Uterus (tissue), 4 donors: ENCODE results near the gene ATP8B1. TPM values are rescaled to one million over a fixed set of nuclear protein-coding genes. Genes with fewer than 3 reads are reported as not detected.

Source experiments
- DNase-seq, 2 donors: peaks; one replicate each; pipeline ENCODE4 v3.0.0-alpha.2; 2019 to 2020
- H3K27ac ChIP-seq, 2 donors: fragments of 200-600 bp; sonication (generic); 1 replicate in 1 of 2; 2 replicates in 1 of 2; pipeline ENCODE4 v1.5.1; 2016 to 2018
- H3K27me3 ChIP-seq, 2 donors: fragments of 200-600 bp; sonication (generic); one replicate each; pipeline ENCODE4 v1.5.1; 2018 to 2019; ENCODE audit warnings: control low read depth in 1 of 2
- H3K36me3 ChIP-seq, 2 donors: fragments of 200-600 bp; sonication (generic); one replicate each; pipeline ENCODE4 v1.5.1; 2019; ENCODE audit warnings: control low read depth in 1 of 2
- H3K4me1 ChIP-seq, 2 donors: fragments of 200-600 bp; sonication (generic); one replicate each; pipeline ENCODE4 v1.5.1; 2018 to 2019; ENCODE audit warnings: control low read depth in 1 of 2
- H3K4me3 ChIP-seq, 2 donors: fragments of 200-600 bp; sonication (generic); 1 replicate in 1 of 2; 2 replicates in 1 of 2; pipeline ENCODE4 v1.5.1; 2018 to 2019; ENCODE audit warnings: mild to moderate bottlenecking in 1 of 2
- H3K9me3 ChIP-seq, 2 donors: fragments of 200-600 bp; sonication (generic); one replicate each; pipeline ENCODE4 v1.5.1; 2019; ENCODE audit warnings: control low read depth in 1 of 2
- POLR2A ChIP-seq, 2 donors: fragments of 450-650 bp; IDR thresholded peaks; one replicate each; pipeline ENCODE4 v1.6.1; 2016; ENCODE audit warnings: antibody characterized with exemption in 2 of 2, mild to moderate bottlenecking in 1 of 2, moderate library complexity in 1 of 2
- intact Hi-C: fragments of 100-400 bp; cut with DNase I; formaldehyde crosslinking; loops from one replicate; pipeline ENCODE4 v1.15.1; 2023; ENCODE audit warnings: low total_unique reads
- total RNA-seq, 4 donors: library from RNA; depleted of rRNA in 3 of 4; stranded (reverse); fragments of >200 nt in 3 of 4; gene quantifications; one replicate each; pipeline versions ENCODE4 v1.1.0 to v1.2.4, GENCODE V29; 2014 to 2023
- TF ChIP-seq, protein P1 (sequence below), 4 experiments: fragments of 200-600 bp in 2 of 4; fragments of 450-650 bp in 2 of 4; sonication (generic) in 2 of 4; IDR thresholded peaks; one replicate each; pipeline ENCODE4 v1.5.1; 2016 to 2019; ENCODE audit warnings: antibody characterized with exemption in 4 of 4, mild to moderate bottlenecking in 2 of 4, moderate library complexity in 1 of 4
- donor health status: DM: yes; HTN: yes; CAD: no.

The ATP8B1 gene
- total RNA-seq, 4 donors from 2014 or later, result 18.4 to 24.9 (median 22.1) TPM

DNA sequence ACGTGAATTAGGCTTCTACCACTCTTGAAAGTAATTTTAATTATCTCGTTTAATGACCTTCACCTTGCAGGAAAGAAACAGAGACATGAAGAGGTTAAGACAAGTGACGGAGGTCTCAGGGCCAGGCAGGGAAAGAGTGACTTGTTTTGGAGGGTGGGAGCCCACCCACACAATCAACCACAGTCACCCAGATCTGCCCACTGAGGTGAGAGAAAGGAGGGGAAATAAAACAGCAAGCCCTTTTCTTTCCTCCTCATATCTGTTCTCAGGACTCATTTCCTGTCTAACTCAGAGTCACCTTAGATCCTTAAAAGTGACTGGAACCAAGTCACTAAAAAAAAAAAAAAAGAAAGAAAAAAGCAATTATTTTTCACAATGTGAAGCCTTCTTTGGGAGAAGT lies 26.8 kb downstream of the ATP8B1 start:
- DNase-seq, result no peak
- Histone ChIP-seq H3K27ac (peak overlapping the region; percentile 69 to 98), H3K4me3 (no peak overlapping the region), H3K9me3 (no peaks in the 10 kb centered on the region), H3K36me3 (no peaks in the 10 kb centered on the region), H3K27me3 (no peaks in the 10 kb centered on the region), H3K4me1 (peaks cover 3 to 12% of the 10 kb centered on the region in 2 donors)
- TF ChIP-seq, protein P1, sequence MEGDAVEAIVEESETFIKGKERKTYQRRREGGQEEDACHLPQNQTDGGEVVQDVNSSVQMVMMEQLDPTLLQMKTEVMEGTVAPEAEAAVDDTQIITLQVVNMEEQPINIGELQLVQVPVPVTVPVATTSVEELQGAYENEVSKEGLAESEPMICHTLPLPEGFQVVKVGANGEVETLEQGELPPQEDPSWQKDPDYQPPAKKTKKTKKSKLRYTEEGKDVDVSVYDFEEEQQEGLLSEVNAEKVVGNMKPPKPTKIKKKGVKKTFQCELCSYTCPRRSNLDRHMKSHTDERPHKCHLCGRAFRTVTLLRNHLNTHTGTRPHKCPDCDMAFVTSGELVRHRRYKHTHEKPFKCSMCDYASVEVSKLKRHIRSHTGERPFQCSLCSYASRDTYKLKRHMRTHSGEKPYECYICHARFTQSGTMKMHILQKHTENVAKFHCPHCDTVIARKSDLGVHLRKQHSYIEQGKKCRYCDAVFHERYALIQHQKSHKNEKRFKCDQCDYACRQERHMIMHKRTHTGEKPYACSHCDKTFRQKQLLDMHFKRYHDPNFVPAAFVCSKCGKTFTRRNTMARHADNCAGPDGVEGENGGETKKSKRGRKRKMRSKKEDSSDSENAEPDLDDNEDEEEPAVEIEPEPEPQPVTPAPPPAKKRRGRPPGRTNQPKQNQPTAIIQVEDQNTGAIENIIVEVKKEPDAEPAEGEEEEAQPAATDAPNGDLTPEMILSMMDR (IDR thresholded peaks at IDR 0.05), result no peak
- TF ChIP-seq POLR2A (IDR thresholded peaks at IDR 0.05), result no peak
- intact Hi-C loops, result no loop called here

DNA sequence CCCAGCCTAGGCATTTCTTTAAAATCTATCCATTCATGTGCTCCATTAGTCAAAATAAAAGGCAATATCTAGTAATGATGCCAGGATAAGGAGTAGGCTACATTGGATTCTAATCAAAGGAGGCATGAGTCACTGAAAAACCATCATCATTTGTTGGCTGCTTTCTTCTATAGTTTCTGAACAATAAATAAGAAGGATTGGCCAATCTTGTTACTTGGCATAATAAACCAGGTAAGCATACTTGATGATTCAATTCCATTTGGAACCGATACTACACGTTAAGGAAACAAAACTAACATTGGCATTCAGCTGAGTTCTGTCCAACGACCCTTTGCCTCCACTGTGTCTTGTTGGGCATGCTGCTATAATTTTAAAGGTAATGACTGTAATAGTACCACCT lies 27.2 kb downstream of the ATP8B1 start:
- H3K27me3 ChIP-seq, result no peaks in the 10 kb centered on the region
- H3K9me3 ChIP-seq, result no peaks in the 10 kb centered on the region
- H3K27ac ChIP-seq, result peak overlapping the region; percentile 69 to 98
- H3K36me3 ChIP-seq, result no peaks in the 10 kb centered on the region
- TF ChIP-seq POLR2A (IDR thresholded peaks at IDR 0.05), result no peak
- no peak overlapping the region for H3K4me3 ChIP-seq
- H3K4me1 ChIP-seq, result peaks cover 0 to 9% of the 10 kb centered on the region in 2 donors
- intact Hi-C loops, result no loop called here
- no peak for DNase-seq

DNA sequence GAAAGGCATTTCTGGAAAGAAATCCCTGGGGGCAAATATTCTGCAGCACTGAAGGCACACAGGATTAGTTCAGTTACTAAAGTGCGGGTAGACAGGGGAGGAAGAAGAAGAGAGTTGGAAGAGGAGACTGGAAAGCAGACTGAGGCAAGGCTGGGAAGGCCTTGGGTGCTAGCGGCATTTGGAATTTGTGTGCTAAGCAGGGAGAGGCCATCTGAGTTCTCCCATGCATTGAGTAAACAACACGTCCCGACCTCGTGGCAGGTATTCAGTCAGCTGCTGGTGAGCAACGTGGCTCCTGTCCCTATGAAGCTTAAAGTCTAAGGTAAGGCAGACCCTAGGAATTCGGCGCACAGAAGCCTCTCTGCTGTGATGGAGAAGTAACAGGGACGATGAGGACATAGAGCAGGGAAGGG lies 30.7 kb downstream of the ATP8B1 start:
- Histone ChIP-seq H3K27me3 (no peaks in the 10 kb centered on the region), H3K4me1 (peaks cover 3 to 6% of the 10 kb centered on the region in 2 donors), H3K4me3 (no peak overlapping the region), H3K27ac (peak overlapping the region in 1 of 2 donors; percentile 35), H3K9me3 (no peaks in the 10 kb centered on the region), H3K36me3 (no peaks in the 10 kb centered on the region)
- DNase-seq, result no peak
- intact Hi-C loops, result no loop called here
- TF ChIP-seq POLR2A (IDR thresholded peaks at IDR 0.05), result no peak
- TF ChIP-seq, protein P1 (IDR thresholded peaks at IDR 0.05), result no peak

DNA sequence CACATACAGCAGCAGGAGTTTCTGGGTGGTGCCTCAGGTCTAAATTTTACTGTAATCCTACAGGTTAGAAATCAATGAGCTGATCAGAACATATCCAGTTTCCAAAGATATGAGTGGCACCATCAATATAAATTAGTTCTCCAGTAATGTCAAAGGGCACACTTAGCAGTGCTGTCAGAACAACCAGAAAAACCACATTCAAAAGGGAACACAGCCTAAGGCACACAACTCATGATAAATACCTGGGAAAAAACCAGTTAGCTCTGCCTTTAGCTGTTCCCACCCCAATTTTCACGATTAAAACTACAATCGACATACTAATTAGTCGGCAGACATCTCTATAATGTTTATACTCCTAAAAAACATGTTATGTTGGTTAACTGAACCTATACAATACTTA lies 31.5 kb downstream of the ATP8B1 start:
- intact Hi-C loops, result no loop called here
- Histone ChIP-seq H3K4me3 (no peak overlapping the region), H3K27me3 (no peaks in the 10 kb centered on the region), H3K27ac (peak overlapping the region; percentile 26 to 51), H3K4me1 (peaks cover 3 to 6% of the 10 kb centered on the region in 2 donors), H3K9me3 (no peaks in the 10 kb centered on the region), H3K36me3 (no peaks in the 10 kb centered on the region)
- TF ChIP-seq, protein P1 (IDR thresholded peaks at IDR 0.05), result no peak
- no peak for TF ChIP-seq POLR2A (IDR thresholded peaks at IDR 0.05)
- no peak for DNase-seq

DNA sequence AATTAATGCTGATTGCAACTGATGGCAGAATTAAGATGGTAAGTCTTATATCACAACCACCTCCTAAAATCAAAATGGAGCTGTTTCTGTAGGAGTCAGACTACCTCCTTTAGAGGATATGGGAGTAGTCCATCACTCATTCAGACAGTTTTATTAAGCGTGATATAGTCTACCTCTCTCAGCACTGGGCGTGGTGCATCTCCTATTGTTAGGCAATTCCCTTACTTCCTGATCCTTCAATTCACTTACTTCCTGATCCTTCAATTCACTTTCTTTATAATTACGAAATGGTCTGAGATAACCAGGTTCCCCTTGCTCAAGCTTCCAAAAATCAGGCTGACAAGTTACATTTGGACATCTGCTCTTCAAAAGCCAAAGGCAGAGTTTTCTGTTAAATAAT lies 31.9 kb downstream of the ATP8B1 start:
- no peak for TF ChIP-seq POLR2A (IDR thresholded peaks at IDR 0.05)
- TF ChIP-seq, protein P1 (IDR thresholded peaks at IDR 0.05), result no peak
- H3K9me3 ChIP-seq, result no peaks in the 10 kb centered on the region
- H3K4me3 ChIP-seq, result no peak overlapping the region
- H3K4me1 ChIP-seq, result peaks cover 3 to 6% of the 10 kb centered on the region in 2 donors
- no peaks in the 10 kb centered on the region for H3K36me3 ChIP-seq
- intact Hi-C loops, result no loop called here
- DNase-seq, result no peak
- H3K27ac ChIP-seq, result peak overlapping the region; percentile 26 to 51
- H3K27me3 ChIP-seq, result no peaks in the 10 kb centered on the region
